Neural crest cell (in vitro differentiated cells): Measurements from ENCODE around the gene FPR3. TPM values are rescaled to one million over a fixed set of nuclear protein-coding genes. Genes with fewer than 3 reads are reported as not detected.
"Not testable (repeated sequence)": the region's sequence is repeated elsewhere in the genome, so short reads cannot be mapped to it uniquely, and the experiment has no call there.

Experiments used
- DNase-seq: peaks from one replicate; pipeline ENCODE4 v3.0.0; 2021; ENCODE audit warnings: low read depth, mixed read lengths, low spot score
- H3K27ac Mint-ChIP-seq: one replicate; pipeline ENCODE4 v1.8.0; 2021; ENCODE audit warnings: mild to moderate bottlenecking, mixed read lengths; ENCODE audit not compliant: unreplicated experiment
- H3K27me3 Mint-ChIP-seq: 2 replicates; pipeline ENCODE4 v1.8.0; 2021; ENCODE audit warnings: low read depth, mild to moderate bottlenecking, mixed read lengths
- H3K36me3 Mint-ChIP-seq: 2 replicates; pipeline ENCODE4 v1.8.0; 2021; ENCODE audit warnings: low read depth, mild to moderate bottlenecking, mixed read lengths
- H3K4me1 Mint-ChIP-seq: 2 replicates; pipeline ENCODE4 v1.8.0; 2021; ENCODE audit warnings: mixed read lengths
- H3K4me3 Mint-ChIP-seq: one replicate; pipeline ENCODE4 v1.8.0; 2021; ENCODE audit warnings: mild to moderate bottlenecking, mixed read lengths
- H3K9me3 Mint-ChIP-seq: 2 replicates; pipeline ENCODE4 v1.8.0; 2021; ENCODE audit warnings: mixed read lengths
- total RNA-seq: library from RNA; stranded (reverse); gene quantifications from 2 replicates; pipeline ENCODE4 v1.2.1, GENCODE V29; 2021
- TF ChIP-seq, protein P1 (sequence below): fragments of 200-600 bp; sonication (generic); conservative IDR thresholded peaks from 2 replicates; pipeline ENCODE4 v1.5.0; 2021; ENCODE audit warnings: antibody characterized with exemption, mild to moderate bottlenecking

Gene FPR3
- total RNA-seq, 1 donor from 2014 or later, result not detected

DNA sequence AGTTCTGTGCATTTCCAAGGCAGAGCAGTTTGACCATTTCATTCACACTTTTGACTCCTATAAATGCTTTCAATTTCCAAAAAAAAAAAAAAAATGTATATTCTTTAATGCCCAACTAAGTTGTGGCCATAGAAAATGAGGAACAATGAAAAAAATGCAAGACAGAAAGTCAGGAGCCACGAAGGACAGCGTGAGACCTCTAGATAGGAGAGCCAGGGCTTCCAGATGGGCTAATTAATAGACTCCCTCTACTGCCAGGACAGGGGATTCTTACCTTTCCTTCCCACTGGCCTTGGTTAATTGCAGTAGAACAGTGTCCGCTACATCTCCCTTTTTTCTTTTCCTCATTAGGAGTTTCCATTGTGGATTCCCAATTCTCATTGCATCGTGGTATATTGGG, 8.6 kb downstream of the FPR3 start:
- no peaks in the 10 kb centered on the region for H3K27me3 Mint-ChIP-seq
- TF ChIP-seq, protein P1, sequence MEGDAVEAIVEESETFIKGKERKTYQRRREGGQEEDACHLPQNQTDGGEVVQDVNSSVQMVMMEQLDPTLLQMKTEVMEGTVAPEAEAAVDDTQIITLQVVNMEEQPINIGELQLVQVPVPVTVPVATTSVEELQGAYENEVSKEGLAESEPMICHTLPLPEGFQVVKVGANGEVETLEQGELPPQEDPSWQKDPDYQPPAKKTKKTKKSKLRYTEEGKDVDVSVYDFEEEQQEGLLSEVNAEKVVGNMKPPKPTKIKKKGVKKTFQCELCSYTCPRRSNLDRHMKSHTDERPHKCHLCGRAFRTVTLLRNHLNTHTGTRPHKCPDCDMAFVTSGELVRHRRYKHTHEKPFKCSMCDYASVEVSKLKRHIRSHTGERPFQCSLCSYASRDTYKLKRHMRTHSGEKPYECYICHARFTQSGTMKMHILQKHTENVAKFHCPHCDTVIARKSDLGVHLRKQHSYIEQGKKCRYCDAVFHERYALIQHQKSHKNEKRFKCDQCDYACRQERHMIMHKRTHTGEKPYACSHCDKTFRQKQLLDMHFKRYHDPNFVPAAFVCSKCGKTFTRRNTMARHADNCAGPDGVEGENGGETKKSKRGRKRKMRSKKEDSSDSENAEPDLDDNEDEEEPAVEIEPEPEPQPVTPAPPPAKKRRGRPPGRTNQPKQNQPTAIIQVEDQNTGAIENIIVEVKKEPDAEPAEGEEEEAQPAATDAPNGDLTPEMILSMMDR, result no peak
- peaks cover 6% of the 10 kb centered on the region for H3K36me3 Mint-ChIP-seq
- no peak overlapping the region for H3K4me3 Mint-ChIP-seq
- no peak overlapping the region for H3K27ac Mint-ChIP-seq
- peaks cover 12% of the 10 kb centered on the region for H3K9me3 Mint-ChIP-seq
- H3K4me1 Mint-ChIP-seq, result peaks cover 22% of the 10 kb centered on the region
- DNase-seq, result no peak

DNA sequence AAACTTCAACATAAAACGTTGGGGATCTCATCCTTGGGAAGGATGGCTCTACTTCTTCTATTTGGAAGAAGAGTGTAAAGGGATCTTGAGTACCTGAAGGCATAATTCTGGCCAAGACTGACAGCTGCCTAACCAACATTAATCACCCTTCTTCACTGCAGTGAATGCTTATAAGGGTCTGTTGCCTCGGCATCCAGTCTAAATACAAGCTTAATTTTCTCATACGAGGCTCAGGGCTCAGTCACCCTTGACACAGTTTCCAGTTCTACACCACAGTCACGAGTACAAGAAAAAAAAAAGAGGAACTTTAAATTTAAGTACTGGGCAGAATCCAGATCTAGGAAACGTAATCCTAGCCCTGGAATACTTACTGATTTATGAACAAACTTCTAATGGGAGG, 9.0 kb downstream of the FPR3 start:
- peaks cover 6% of the 10 kb centered on the region for H3K36me3 Mint-ChIP-seq
- no peak for DNase-seq
- peaks cover 25% of the 10 kb centered on the region for H3K4me1 Mint-ChIP-seq
- TF ChIP-seq, protein P1, result no peak
- H3K4me3 Mint-ChIP-seq, result no peak overlapping the region
- no peak overlapping the region for H3K27ac Mint-ChIP-seq
- H3K9me3 Mint-ChIP-seq, result peaks cover 12% of the 10 kb centered on the region
- no peaks in the 10 kb centered on the region for H3K27me3 Mint-ChIP-seq

DNA sequence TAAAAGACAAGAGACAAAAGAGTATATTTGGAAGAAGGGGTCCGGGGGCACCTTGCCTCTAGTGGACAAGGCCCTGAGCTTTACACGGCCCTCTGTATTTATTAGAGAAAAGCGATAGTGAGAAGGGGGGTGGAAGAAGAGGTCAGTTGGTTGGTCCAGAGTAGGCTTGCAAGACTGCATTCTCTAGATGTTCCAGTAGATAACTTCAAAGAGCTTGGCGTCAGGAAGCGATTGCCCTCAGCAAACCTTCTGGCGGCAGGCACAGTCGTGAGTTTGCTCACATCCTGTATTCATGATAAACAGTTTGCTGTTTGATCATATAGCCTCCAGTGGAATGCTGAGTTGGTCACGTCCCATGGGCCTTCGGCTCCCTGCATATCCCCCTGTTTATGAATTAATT, 9.8 kb downstream of the FPR3 start:
- peaks cover 25% of the 10 kb centered on the region for H3K4me1 Mint-ChIP-seq
- H3K27me3 Mint-ChIP-seq, H3K36me3 Mint-ChIP-seq, H3K4me3 Mint-ChIP-seq, DNase-seq, H3K27ac Mint-ChIP-seq: not testable (repeated sequence)
- peaks cover 12% of the 10 kb centered on the region for H3K9me3 Mint-ChIP-seq

DNA sequence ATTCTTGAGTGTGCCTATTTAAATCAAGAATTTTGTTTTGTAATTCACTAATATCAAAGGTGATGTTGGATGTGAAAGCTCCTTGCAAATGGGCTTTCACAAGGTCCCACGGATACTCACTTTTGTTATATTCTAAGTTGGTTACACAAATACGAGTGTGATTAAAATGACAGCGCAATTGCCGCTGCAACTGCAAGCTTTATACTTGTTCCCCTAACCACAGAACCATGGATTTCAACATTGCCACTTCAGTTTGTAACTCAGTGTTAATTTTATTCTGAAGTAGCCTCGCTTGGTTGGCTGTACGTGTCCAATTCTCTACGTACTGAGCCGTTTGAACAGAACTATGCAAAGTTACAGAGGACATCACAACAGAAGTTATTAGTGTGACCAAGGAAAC, 10.4 kb downstream of the FPR3 start:
- H3K4me3 Mint-ChIP-seq, DNase-seq, H3K27ac Mint-ChIP-seq, H3K9me3 Mint-ChIP-seq, H3K36me3 Mint-ChIP-seq, H3K27me3 Mint-ChIP-seq: not testable (repeated sequence)
- peaks cover 19% of the 10 kb centered on the region for H3K4me1 Mint-ChIP-seq

DNA sequence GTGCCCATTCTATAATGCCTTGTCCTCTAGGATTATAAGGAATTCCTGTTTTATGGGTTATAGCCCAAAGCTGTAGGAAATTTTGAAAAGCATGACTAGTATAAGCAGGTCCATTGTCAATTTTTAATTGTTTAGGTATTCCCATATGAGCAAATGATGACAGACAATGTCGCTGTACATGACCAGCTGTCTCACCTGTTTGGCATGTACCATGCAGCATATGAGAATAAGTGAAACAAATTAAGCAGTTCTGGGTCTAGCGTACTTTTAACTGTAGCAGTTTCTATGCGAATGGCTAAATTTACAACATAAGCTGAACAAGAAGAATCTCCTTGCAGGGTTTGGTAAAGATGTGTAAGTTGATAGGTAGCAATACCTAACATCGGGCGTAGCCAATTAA, 11.6 kb downstream of the FPR3 start:
- H3K36me3 Mint-ChIP-seq, H3K9me3 Mint-ChIP-seq, DNase-seq, H3K27me3 Mint-ChIP-seq, H3K4me3 Mint-ChIP-seq, H3K27ac Mint-ChIP-seq: not testable (repeated sequence)
- peaks cover 19% of the 10 kb centered on the region for H3K4me1 Mint-ChIP-seq

DNA sequence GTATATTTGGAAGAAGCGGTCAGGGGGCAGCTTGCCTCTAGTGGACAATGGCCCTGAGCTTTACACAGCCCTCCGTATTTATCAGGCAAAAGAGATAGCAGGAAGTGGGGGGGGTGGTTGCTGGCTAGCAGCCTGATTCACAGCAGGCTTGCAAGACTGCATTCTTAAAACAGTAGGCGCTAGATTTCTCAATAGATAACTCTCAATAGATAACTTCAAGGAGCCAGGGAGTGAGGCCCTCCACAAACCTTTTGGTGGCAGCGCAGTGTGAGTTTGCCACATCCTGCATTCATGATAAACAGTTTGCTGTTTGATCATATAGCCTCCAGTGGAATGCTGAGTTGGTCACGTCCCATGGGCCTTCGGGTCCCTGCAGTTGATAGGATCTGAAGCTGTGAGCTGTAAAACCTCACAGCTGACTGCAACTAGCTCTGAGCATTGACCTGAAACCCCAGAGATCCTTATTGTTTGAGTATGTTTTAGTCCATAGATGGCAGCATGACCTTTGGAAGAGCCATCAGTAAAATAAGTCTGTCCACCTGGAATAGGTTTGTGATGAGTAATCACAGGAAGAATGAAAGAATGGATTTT, 12.2 kb downstream of the FPR3 start:
- peaks cover 6% of the 10 kb centered on the region for H3K9me3 Mint-ChIP-seq
- no peak for DNase-seq
- peaks cover 6% of the 10 kb centered on the region for H3K36me3 Mint-ChIP-seq

DNA sequence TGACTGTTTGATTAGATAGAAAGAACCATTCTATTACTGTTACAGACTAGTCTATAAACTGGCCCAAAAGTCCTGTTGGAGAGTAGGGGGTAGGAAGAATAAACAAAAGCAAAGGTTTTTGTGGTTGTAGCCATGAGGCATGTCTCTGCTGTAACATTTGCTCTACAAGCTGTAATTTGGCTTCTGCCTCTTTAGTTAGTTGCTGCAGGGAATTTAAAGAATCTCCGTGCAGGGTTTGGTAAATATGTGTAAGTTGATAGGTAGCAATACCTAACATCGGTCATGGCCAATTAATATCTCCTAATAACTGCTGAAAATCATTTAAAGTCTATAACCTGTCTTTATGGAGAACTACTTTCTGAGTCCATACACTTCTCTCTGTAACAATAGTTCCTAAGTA, 13.0 kb downstream of the FPR3 start:
- Mint-ChIP-seq H3K4me1 (peaks cover 19% of the 10 kb centered on the region), H3K27ac (no peak overlapping the region), H3K9me3 (peaks cover 6% of the 10 kb centered on the region), H3K4me3 (no peak overlapping the region), H3K27me3 (no peaks in the 10 kb centered on the region), H3K36me3 (peaks cover 6% of the 10 kb centered on the region)
- TF ChIP-seq, protein P1, result no peak
- no peak for DNase-seq

More for the DNA sequence above, 12.2 kb downstream of the FPR3 start:
- TF ChIP-seq, protein P1, result no peak
- no peaks in the 10 kb centered on the region for H3K27me3 Mint-ChIP-seq
- peaks cover 19% of the 10 kb centered on the region for H3K4me1 Mint-ChIP-seq
- no peak overlapping the region for H3K27ac Mint-ChIP-seq
- no peak overlapping the region for H3K4me3 Mint-ChIP-seq
